BJ (cell line): ENCODE data around the gene DTHD1. TPM values are rescaled to one million over a fixed set of nuclear protein-coding genes. Genes with fewer than 3 reads are reported as not detected.

Experiments
- CTCF ChIA-PET: fragments of 350-600 bp; formaldehyde crosslinking; extraction: SDS; loops from one replicate; lab custom pipeline; 2021; ENCODE audit warnings: antibody characterized with exemption, inconsistent platforms; lab: Yijun Ruan, JAX
- POLR2A ChIA-PET: fragments of 300-600 bp; sonication (Branson Sonifier 250); formaldehyde crosslinking; extraction: SDS; loops from one replicate; lab custom pipeline; 2021; ENCODE audit warnings: antibody characterized with exemption; lab: Charles Lee
- DNase-seq: peaks from one replicate; pipeline ENCODE4 v3.0.0-alpha.2; 2011; ENCODE audit warnings: low read depth
- H3K27me3 ChIP-seq: 2 replicates; pipeline ENCODE4 v1.6.0; 2011; ENCODE audit warnings: low read length; ENCODE audit not compliant: control insufficient read depth, insufficient read depth
- H3K36me3 ChIP-seq: 2 replicates; pipeline ENCODE4 v1.5.1; 2011; ENCODE audit warnings: low read length; ENCODE audit not compliant: control insufficient read depth, insufficient read depth
- H3K4me3 ChIP-seq: 2 replicates; pipeline ENCODE4 v1.5.1; 2011; ENCODE audit warnings: low read depth, mild to moderate bottlenecking, control low read depth, low read length
- CTCF ChIP-seq: IDR thresholded peaks from 2 replicates; pipeline ENCODE4 v1.5.1; 2011; ENCODE audit warnings: low read depth, mild to moderate bottlenecking, control low read depth, inconsistent platforms, low read length, moderate library complexity; ENCODE audit not compliant: insufficient read depth
- polyA plus RNA-seq: library from polyadenylated mRNA; depleted of rRNA; stranded (reverse); fragments of >200 nt; gene quantifications from 2 replicates; pipeline ENCODE4 v1.2.3, GENCODE V29; 2011

The DTHD1 gene
- polyA plus RNA-seq, 1 experiment: not detected

- CTCF ChIA-PET: no interaction called here
- TF ChIP-seq CTCF: no peak
- POLR2A ChIA-PET: no interaction called here
- no peak for DNase-seq
- Histone ChIP-seq H3K27me3 (no peaks in the 10 kb centered on the region), H3K36me3 (no peaks in the 10 kb centered on the region), H3K4me3 (no peak overlapping the region)
Measured at GRCh38 chr4:36385951-36386571, 104.6 kb downstream of the DTHD1 start.

GRCh38 chr4:36386691-36387090 is 105.3 kb downstream of the DTHD1 start:
- H3K27me3 ChIP-seq: no peaks in the 10 kb centered on the region

GRCh38 chr4:36388710-36389109 is 107.3 kb downstream of the DTHD1 start:
- POLR2A ChIA-PET: no interaction called here
- CTCF ChIA-PET: no interaction called here
- no peaks in the 10 kb centered on the region for H3K36me3 ChIP-seq
- no peak overlapping the region for H3K4me3 ChIP-seq
- DNase-seq: no peak
- no peaks in the 10 kb centered on the region for H3K27me3 ChIP-seq
- no peak for TF ChIP-seq CTCF

More at GRCh38 chr4:36386691-36387090, 105.3 kb downstream of the DTHD1 start:
- DNase-seq: no peak
- CTCF ChIA-PET: no interaction called here
- no peak for TF ChIP-seq CTCF
- POLR2A ChIA-PET: no interaction called here
- Histone ChIP-seq H3K4me3 (no peak overlapping the region), H3K36me3 (no peaks in the 10 kb centered on the region)

- POLR2A ChIA-PET: no interaction called here
- no peak overlapping the region for H3K4me3 ChIP-seq
- DNase-seq: no peak
- TF ChIP-seq CTCF: no peak
- H3K36me3 ChIP-seq: no peaks in the 10 kb centered on the region
- CTCF ChIA-PET: no interaction called here
- H3K27me3 ChIP-seq: no peaks in the 10 kb centered on the region
Measured at GRCh38 chr4:36391411-36391810, 110.0 kb downstream of the DTHD1 start.

GRCh38 chr4:36392024-36392423 is 110.6 kb downstream of the DTHD1 start:
- Histone ChIP-seq H3K36me3 (no peaks in the 10 kb centered on the region), H3K27me3 (no peaks in the 10 kb centered on the region), H3K4me3 (no peak overlapping the region)
- POLR2A ChIA-PET: no interaction called here
- no peak for TF ChIP-seq CTCF
- no peak for DNase-seq
- CTCF ChIA-PET: no interaction called here
